Ascending aorta (tissue), 2 donors: ENCODE measurements around the gene NUDT7. TPM values are rescaled to one million over a fixed set of nuclear protein-coding genes. Genes with fewer than 3 reads are reported as not detected.

ENCODE experiments used
- DNase-seq, 2 donors: peaks; one replicate each; pipeline ENCODE4 v3.0.0-alpha.2; 2019; ENCODE audit warnings: low spot score in 2 of 2
- H3K27ac ChIP-seq, 2 donors: fragments of 200-600 bp; sonication (generic); one replicate each; pipeline ENCODE4 v1.5.1; 2016 to 2017; ENCODE audit warnings: mild to moderate bottlenecking in 1 of 2
- H3K27me3 ChIP-seq: fragments of 200-600 bp; sonication (generic); one replicate; pipeline ENCODE4 v1.5.1; 2017
- H3K36me3 ChIP-seq, 2 donors: fragments of 200-600 bp; sonication (generic); one replicate each; pipeline ENCODE4 v1.5.1; 2016
- H3K4me1 ChIP-seq, 2 donors: fragments of 200-600 bp; sonication (generic); one replicate each; pipeline ENCODE4 v1.5.1; 2016 to 2017; ENCODE audit warnings: mild to moderate bottlenecking in 1 of 2
- H3K4me3 ChIP-seq, 2 donors: fragments of 200-600 bp; sonication (generic); one replicate each; pipeline ENCODE4 v1.5.1; 2016 to 2017; ENCODE audit warnings: mild to moderate bottlenecking in 1 of 2
- H3K9me3 ChIP-seq, 2 donors: fragments of 200-600 bp; sonication (generic); one replicate each; pipeline ENCODE4 v1.5.1; 2016
- intact Hi-C: fragments of 100-400 bp; cut with DNase I; formaldehyde crosslinking; loops from one replicate; pipeline ENCODE4 v1.15.1; 2023
- total RNA-seq: library from RNA; depleted of rRNA; stranded (reverse); fragments of >200 nt; gene quantifications from one replicate; pipeline ENCODE4 v1.1.0, GENCODE V29; 2016
- TF ChIP-seq, protein P1 (sequence below), 3 experiments: fragments of 200-600 bp in 2 of 3; fragments of 450-650 bp in 1 of 3; sonication (generic) in 2 of 3; IDR thresholded peaks; one replicate each; pipeline ENCODE4 v1.5.1; 2016 to 2019; ENCODE audit warnings: antibody characterized with exemption in 3 of 3, mild to moderate bottlenecking in 1 of 3, moderate library complexity in 1 of 3

The NUDT7 gene
- total RNA-seq, 1 donor from 2014 or later = not detected

DNA sequence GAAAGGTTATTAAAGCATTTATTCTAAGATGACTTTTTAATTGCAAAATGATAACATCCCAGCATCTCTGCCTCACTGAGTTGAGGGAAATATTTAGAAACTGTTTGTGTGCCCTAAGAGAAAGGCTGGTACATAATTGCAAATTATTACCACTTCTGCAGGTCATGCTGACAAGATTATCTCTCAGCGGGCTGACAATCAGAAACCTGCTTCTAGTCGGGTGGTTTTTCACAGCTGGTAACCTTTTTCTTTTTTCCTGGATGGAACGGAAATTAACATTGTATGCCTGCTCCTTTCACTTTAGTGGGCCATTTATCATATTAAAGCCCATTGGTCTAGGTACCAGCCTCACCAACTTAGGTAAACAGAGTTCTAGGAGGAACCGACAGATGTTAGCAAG lies 17.0 kb upstream of the NUDT7 start:
- no peak overlapping the region for H3K4me3 ChIP-seq
- no peaks in the 10 kb centered on the region for H3K4me1 ChIP-seq
- intact Hi-C loops = no loop called here
- H3K9me3 ChIP-seq = no peaks in the 10 kb centered on the region
- no peak for DNase-seq
- H3K27ac ChIP-seq = no peak overlapping the region
- TF ChIP-seq, protein P1, sequence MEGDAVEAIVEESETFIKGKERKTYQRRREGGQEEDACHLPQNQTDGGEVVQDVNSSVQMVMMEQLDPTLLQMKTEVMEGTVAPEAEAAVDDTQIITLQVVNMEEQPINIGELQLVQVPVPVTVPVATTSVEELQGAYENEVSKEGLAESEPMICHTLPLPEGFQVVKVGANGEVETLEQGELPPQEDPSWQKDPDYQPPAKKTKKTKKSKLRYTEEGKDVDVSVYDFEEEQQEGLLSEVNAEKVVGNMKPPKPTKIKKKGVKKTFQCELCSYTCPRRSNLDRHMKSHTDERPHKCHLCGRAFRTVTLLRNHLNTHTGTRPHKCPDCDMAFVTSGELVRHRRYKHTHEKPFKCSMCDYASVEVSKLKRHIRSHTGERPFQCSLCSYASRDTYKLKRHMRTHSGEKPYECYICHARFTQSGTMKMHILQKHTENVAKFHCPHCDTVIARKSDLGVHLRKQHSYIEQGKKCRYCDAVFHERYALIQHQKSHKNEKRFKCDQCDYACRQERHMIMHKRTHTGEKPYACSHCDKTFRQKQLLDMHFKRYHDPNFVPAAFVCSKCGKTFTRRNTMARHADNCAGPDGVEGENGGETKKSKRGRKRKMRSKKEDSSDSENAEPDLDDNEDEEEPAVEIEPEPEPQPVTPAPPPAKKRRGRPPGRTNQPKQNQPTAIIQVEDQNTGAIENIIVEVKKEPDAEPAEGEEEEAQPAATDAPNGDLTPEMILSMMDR (IDR thresholded peaks at IDR 0.05) = no peak
- H3K27me3 ChIP-seq = no peaks in the 10 kb centered on the region
- no peaks in the 10 kb centered on the region for H3K36me3 ChIP-seq

DNA sequence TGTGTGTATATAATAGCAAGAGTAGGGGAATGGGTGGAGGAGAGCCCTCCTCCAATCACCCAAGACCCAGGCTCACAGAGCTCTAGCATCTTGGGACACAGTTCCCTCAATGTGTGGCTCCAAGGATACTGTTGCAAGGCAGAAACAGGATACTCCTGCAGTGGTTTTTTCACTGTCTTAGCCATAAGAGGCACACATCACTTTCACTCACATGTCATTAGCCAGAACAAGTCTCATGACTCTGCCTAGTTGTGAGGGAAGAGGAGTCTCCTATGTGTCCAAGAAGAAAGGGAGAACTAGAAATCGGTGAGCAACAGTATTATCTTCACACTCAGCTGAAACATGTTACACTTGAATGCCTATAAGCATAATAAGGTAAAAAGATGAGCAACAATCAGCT lies 11.1 kb upstream of the NUDT7 start:
- Histone ChIP-seq H3K36me3 (no peaks in the 10 kb centered on the region), H3K4me3 (no peak overlapping the region), H3K9me3 (no peaks in the 10 kb centered on the region), H3K27me3 (no peaks in the 10 kb centered on the region), H3K4me1 (no peaks in the 10 kb centered on the region), H3K27ac (no peak overlapping the region)
- TF ChIP-seq, protein P1 (IDR thresholded peaks at IDR 0.05) = no peak
- intact Hi-C loops = no loop called here
- no peak for DNase-seq

DNA sequence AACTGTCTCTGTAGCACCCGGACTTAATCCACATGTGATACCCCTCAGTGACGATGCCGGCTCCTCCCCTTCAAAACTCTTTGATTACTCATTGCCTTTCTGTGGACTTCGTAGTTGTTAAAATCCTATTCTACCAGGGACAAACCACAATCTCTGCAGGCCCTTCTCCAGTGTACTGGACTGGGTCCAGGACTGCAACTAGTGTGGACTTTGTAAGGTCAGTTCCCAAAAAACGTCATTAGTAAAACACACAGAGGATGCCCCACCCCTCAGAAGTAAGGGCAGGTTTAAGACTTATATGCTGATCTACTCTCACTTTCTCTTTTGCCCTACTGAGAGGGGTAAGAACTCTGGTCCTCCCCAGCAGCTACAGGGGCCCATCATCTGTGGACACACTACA lies 10.5 kb upstream of the NUDT7 start:
- no peak overlapping the region for H3K27ac ChIP-seq
- TF ChIP-seq, protein P1 (IDR thresholded peaks at IDR 0.05) = no peak

DNA sequence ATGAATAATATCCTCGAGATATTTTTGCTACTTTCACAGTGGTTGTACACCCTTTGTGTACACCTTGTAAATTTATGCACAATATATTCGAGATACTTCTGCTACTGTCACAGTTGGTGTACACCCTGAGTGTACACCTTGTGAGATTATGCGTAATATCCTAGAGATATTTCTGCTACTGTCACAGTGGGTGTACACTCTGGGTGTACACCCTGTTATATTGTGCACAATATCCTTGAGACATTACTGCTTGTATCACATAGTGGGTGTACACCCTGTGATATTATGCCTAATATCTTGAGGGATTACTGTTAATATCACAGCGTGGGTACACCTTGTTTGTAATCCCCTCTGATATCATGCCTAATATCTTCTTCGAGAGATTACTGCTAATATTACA lies 7.2 kb upstream of the NUDT7 start:
- Histone ChIP-seq H3K36me3 (no peaks in the 10 kb centered on the region), H3K27me3 (no peaks in the 10 kb centered on the region), H3K9me3 (no peaks in the 10 kb centered on the region), H3K4me1 (no peaks in the 10 kb centered on the region), H3K4me3 (no peak overlapping the region), H3K27ac (no peak overlapping the region)
- TF ChIP-seq, protein P1 (IDR thresholded peaks at IDR 0.05) = no peak
- no peak for DNase-seq
- intact Hi-C loops = no loop called here

More for the DNA sequence above, 10.5 kb upstream of the NUDT7 start:
- no peaks in the 10 kb centered on the region for H3K27me3 ChIP-seq
- H3K4me1 ChIP-seq = no peaks in the 10 kb centered on the region
- H3K4me3 ChIP-seq = no peak overlapping the region
- H3K36me3 ChIP-seq = no peaks in the 10 kb centered on the region
- intact Hi-C loops = no loop called here
- DNase-seq = no peak
- H3K9me3 ChIP-seq = no peaks in the 10 kb centered on the region

DNA sequence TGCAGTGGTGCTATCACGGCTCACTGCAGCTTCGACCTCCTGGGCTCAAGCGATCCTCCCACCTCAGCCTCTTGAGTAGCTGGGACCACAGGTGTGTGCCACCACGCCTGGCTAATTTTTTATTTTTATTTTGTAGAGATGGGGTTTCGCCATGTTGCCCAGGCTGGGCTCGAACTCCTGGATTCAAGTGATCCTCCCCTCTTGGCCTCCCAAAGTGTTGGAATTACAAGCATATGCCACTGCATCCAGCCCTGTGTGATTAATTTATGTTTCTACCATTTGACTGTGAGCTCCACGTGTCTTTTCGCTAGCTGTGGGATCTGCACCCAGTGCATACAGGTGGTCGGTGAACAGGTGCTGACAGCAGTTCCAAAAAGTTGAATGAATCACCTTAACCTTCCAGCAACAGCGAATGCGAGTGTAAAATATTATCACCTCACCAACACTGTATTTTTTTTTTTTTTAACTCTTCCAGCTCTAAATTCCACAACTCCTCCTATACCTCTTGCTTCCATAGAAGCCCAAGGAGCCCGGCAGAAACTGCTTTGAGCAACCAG lies 484 bp upstream of the NUDT7 start:
- Histone ChIP-seq H3K4me1 (no peaks in the 10 kb centered on the region), H3K36me3 (no peaks in the 10 kb centered on the region), H3K27me3 (no peaks in the 10 kb centered on the region), H3K9me3 (no peaks in the 10 kb centered on the region), H3K27ac (no peak overlapping the region), H3K4me3 (peak overlapping the region in 1 of 2 donors; percentile 67)
- TF ChIP-seq, protein P1 (IDR thresholded peaks at IDR 0.05) = no peak
- no peak for DNase-seq
- intact Hi-C loops = loop anchor here (1.0 to 5.0 kb wide), 8 partner anchors 43 to 531 kb away; partner anchors contain the start of genes MON1B, VAT1L and WWOX

DNA sequence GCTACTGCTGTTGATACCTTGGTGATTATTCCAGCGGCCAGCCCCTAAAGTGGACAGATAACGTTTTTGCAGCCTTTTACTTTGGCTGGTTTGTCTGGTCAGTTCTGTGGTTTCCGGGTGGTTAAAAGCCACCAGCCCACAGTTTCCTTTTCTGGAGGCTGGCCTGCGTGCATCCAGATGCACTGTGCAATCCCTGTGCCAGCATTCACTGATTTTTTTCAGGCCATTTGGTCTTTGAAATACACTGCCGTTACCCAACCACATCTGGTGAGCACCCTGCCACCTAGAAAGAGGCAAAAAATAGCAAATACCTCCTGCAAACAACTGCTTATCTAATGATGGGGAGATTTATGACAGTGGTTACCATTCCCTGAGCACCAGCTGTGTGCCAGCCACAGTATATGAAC lies 797 bp downstream of the NUDT7 start:
- Histone ChIP-seq H3K9me3 (no peaks in the 10 kb centered on the region), H3K4me1 (no peaks in the 10 kb centered on the region), H3K4me3 (peak overlapping the region; percentile 64 to 67), H3K36me3 (no peaks in the 10 kb centered on the region), H3K27me3 (no peaks in the 10 kb centered on the region), H3K27ac (peak overlapping the region; percentile 75 to 83)
- intact Hi-C loops = loop anchor here (2.0 to 5.0 kb wide), 6 partner anchors 42 to 280 kb away; partner anchors contain the start of gene VAT1L
- DNase-seq = no peak
- TF ChIP-seq, protein P1 (IDR thresholded peaks at IDR 0.05) = no peak
